Tibial nerve (tissue), 4 donors: ENCODE results near the gene ENDOV.

Experiments
- CTCF ChIP-seq, 5 experiments: fragments of 200-600 bp in 3 of 5; fragments of 450-650 bp in 2 of 5; sonication (generic) in 3 of 5; IDR thresholded peaks; one replicate each; pipeline ENCODE4 v1.5.1; 2016 to 2019; ENCODE audit warnings: antibody characterized with exemption in 5 of 5, mild to moderate bottlenecking in 3 of 5, moderate library complexity in 2 of 5
- EP300 ChIP-seq, 2 donors: sonication (generic); formaldehyde crosslinking; IDR thresholded peaks; one replicate each; pipeline ENCODE4 v1.6.1; 2017; ENCODE audit warnings: antibody characterized with exemption in 2 of 2, mild to moderate bottlenecking in 1 of 2
- POLR2A ChIP-seq, 2 donors: fragments of 450-650 bp; IDR thresholded peaks; one replicate each; pipeline ENCODE4 v1.6.1; 2017; ENCODE audit warnings: antibody characterized with exemption in 2 of 2, mild to moderate bottlenecking in 2 of 2, moderate library complexity in 2 of 2

GRCh38 chr17:80387071-80387470 is 27.9 kb upstream of the ENDOV start:
- TF ChIP-seq CTCF (IDR thresholded peaks at IDR 0.05) (no peak), POLR2A (IDR thresholded peaks at IDR 0.05) (no peak), EP300 (IDR thresholded peaks at IDR 0.05) (no peak)
